Putamen (tissue), 1 donor: ENCODE measurements around the gene DEFB132.

Experiments
- DNase-seq: peaks from one replicate; pipeline ENCODE4 v3.0.0-alpha.2; 2016; ENCODE audit warnings: low spot score

DEFB132 gene

DNA sequence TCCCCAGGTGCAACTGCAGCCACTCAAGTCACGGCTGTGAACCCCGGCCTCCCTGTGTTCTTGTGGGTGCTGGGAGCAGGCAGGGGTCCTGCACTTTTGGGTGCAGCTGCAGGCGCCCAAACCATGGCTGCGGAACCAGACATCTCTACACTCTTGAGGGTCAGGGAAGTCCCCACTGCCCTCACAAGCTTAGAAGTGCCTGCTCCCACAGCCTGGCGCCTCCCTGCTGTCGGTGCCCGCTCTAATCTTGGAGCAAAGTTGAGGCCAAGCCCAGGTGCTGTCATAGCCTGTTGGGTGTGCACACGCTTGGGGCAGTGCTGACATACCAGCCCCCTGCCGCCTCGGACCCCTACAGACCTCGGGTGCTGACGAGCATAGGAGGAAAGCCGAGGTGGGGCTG, 6.2 kb downstream of the DEFB132 start:
- no peak for DNase-seq

DNA sequence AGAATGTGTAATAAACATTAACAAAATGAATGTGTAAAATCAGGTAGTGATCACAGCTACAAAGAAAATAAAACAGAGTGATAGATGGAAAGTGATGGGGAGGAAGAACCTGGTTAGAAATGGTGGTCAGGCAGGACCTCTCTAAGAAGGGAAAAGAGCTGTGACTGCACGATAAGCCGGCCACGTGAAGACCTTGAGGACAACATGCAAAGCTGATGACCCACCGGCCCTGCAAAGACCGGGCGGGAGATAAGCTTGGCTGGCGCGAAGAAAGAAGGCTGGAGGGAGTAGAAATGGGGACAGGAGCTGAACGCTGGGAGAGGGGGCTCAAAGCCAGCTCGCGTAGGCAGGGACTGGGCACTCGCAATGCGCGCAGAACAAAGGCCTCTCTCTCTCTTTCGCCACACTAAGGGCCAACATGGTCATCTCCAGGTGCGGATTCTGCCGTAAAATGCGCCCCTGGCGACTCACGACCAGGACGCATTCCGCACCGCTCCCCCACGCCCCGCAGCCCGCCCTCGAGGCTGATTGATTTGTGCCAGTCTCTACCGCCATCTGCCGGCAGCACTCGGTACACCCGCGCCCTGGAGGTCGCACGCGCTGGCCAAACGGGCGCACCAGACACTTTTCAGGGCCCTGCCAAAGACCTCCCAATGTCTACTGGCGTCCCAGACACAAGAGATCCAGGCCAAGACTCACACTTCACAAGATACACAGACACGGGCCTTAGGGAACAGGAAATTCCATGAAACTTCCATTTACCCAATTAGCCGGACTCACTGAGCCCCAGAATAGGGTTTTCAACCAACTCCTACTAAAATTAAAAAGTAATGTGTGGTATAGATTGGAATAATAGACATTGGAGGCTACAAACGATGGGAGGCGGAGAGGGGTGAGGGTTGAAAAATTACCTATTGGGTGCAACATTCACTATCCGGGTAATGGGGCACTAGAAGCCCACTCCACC, 9.4 kb downstream of the DEFB132 start:
- DNase-seq, result peak; percentile 59

- no peak for DNase-seq
Measured at GRCh38 chr20:270517-270916, 13.0 kb downstream of the DEFB132 start.

GRCh38 chr20:271069-271468, 13.5 kb downstream of the DEFB132 start:
- no peak for DNase-seq

- DNase-seq, result no peak
Measured at GRCh38 chr20:271528-271927, 14.0 kb downstream of the DEFB132 start.

GRCh38 chr20:272718-273117, 15.2 kb downstream of the DEFB132 start:
- no peak for DNase-seq

- DNase-seq, result no peak
Measured at GRCh38 chr20:273884-274283, 16.4 kb downstream of the DEFB132 start.

DNA sequence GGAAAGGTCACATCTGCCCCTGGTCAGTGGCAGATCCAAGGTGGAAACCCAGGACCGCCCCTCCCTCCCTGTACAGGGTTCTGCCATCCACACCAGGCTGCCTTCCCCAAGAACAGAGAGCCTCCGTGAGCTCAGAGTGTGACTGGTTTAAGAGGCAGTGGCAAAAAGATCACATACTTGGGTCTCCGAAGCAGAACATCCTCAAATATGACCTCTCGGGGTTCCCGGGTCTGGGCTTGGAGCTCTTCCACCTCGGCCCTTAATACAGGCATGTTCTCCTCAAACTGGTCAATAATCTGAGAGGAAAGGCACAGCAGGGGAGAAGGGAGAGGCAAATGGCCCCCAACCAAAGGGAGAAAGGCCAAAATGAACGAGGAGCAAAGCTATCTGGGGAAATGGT, 18.3 kb downstream of the DEFB132 start:
- DNase-seq, result no peak

DNA sequence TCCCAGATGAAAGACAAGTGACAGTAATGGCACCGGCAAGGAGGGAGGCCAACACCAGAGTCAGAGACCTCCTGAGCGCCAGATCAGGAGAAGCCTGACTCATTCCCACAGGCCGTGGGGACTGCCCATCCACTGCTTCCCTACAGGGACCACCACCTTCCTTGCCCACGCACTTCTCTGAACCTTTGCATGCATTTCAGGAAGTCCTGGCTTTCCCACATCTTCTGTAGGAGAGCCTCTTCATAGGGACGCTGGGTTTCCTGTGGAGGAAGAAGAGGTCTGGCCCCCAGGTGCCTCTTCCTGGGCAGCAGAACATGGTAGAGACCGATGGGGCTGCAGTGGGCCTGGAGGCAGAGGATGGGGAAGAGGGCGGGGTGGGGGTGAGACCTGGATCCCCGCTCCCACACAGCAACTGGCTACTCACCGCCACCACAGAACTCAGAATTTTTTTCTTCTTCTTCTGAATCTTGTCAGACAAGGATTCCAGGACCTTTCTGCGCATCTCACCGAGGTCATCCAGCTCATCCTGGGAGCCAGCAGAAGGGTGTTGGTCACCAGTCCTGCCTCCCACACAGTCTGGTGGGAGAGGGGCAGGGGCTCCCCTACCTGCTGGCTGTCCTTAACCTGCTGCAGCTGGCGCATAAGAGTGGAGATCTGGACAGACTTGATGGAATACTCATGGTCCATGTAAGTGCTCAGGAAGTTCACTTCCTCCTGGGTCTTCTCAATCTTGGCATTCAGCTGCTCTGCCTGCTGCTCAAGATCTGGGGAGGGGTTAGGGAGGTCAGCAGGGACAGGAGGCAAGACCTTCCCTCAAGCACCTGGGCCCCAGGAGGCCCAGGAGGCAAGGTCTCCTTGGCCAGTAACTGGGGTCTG, 19.3 kb downstream of the DEFB132 start:
- DNase-seq, result no peak

DNA sequence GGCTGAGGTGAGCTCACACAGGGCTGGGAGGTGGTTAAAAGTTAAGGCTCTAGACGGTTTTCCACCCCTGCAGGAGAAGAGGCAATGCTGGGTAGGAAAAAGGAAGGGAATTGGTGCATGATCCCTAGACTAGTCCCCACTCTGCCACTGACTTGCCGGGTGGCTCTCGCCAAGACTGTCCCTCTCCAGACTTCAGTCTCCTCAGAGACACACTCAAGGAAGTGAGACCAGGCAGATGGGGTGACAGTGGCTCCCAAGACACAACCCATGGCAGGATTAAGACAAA, 19.9 kb downstream of the DEFB132 start:
- no peak for DNase-seq

- no peak for DNase-seq
Measured at GRCh38 chr20:278181-278580, 20.7 kb downstream of the DEFB132 start.

DNA sequence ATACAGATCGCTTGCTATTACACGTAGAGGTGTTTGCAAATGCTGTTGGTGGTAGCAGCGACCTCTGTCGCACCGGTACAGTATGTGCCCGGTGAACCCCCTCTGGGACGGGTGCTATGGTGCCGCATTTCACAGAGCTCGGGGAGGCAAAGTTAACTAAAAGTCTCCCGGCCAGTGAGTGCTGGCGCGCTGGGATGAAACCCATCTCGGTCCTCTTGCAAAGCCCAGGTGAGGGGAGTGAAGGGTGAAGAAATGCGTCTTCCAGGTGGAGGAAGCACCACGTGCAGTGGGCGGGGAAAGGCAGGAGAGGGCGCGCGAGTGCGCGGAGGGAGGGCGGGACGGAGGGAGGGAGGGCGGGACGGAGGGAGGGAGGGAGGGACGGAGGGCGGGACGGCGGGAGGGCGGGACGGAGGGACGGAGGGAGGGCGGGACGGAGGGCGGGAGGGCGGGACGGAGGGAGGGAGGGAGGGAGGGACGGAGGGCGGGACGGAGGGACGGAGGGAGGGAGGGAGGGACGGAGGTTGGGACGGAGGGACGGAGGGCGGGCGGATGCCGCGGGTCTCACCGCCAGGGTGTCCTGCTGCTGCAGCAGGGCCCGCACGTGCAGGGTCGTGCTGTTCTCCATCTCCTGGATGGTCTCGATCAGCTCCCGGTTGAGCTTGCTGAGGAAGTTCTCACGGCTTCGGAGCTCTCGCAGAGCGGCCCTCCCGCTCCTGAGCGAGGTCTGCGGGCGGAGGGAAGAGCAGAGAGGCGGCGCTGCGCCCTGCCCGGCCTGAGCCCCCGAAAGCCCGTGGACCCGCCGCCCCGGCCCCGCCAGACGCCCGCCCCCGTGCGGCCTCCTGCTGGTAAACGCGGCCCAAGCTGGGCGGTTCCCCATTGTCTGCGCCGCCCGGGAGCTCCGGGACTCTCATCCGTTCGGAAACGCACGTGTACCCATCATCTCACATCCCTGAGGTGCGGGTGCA, 21.4 kb downstream of the DEFB132 start:
- no peak for DNase-seq

GRCh38 chr20:284172-284571, 26.6 kb downstream of the DEFB132 start:
- DNase-seq, result no peak

DNA sequence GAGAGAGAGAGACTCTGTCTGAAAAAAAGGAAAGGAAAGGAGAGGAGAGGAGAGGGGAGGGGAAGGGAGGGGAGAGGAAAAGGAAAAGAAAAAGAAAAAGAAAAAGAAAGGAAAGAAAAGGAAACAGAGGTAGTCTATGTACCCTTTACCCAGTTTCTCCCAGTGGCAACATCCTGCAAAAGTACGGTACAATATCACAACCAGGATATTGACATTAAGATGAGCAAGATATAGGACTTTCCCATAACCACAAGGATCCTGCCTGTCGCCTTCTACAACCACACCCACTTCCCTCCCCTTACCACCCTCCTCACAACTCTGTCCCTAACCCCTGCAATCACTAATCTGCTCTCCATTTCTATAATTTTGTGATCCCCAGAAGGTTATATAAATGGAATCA, 29.0 kb downstream of the DEFB132 start:
- DNase-seq, result no peak

DNA sequence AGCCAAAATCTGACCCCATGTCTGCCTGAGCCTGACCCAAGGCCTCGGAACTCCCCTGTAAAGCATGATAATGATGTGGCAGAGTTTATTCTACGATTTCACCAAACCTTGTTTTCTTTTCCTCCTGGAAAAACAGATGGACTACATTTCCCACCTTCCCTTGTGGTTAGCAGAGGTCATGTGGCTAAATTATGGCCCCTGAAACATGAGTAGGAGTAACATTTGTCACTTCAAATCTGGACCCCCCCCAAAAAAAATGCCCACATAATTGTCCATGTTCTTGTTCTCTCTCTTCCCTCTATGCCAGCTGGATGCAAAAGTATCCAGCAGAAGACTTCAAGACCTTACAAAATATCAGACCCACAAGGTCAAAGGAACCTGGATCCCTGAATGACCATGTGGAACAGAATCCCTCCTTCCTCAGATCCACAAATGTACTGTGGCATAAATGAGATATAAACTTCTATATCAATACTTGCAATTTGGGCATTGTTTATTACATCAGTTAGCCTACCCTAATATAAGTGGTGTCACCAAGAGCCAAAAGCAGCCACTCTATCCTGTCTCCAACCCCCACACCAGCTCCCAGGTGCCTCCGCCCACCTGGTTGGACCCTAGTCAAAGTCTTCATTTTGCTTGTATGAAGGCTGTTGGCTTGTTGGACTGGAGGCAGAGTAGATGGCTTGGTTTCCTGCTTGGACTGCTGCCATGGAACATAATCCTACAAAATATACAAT, 31.6 kb downstream of the DEFB132 start:
- no peak for DNase-seq

DNA sequence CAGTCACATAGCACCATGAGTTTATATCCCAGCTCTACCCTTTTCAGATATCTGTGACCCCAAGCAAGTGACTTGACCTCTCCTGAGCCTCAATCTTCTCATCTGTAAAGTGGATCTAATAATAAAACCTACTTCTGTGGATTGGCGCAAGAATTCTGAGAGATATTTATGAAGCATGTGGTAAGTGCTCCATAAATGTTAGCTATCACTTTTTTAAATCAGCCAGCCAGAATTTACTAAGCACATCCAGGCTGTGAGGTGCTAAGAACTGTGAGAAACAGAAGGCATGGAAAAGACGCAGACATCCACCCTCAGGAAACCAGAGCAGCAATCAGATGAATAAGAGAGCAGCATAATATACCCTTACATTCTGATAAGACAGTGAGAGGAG, 32.2 kb downstream of the DEFB132 start:
- DNase-seq, result no peak

DNA sequence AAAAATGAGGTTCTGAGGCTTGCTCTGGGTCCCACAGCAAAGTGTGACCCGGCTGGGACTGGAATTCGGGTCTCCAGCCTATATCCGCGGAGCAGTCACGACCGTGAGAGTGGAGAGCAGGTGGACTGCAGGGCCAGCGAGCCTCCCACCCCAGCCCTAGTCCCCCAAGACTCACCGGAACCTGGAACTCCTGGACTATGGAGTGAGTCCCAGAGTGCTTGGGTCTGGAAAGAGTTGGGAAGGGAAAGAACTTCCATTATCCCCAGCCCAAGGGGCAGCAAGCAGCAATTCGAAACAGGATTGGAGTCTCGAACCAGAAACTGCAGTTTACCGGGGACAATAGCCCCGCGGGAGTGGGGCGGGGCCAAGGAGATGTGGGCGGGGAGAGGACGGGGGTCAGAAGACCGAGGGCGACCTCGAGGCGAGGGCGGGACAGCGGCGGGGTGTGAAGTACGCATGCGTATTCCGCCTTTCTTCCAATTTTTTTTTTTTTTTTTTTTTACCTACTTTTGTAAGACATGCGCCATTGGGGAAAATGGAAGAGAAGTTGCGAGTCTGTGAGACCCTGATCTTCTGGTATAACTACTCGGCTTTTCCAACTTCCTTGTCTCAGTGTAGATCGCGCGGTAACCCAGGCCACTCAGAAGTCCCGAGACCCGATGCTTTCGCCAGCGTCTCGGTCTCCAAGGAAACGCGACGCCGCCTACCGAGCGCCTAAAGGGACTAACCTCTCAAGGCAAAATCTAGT, 32.7 kb downstream of the DEFB132 start, which contains the start of gene C20orf96:
TSS of gene C20orf96 (minus strand) at position 667 of the 748 bp plus-strand sequence. CDS start at position 527, 140 bp downstream.
- DNase-seq, result peak; percentile 90

DNA sequence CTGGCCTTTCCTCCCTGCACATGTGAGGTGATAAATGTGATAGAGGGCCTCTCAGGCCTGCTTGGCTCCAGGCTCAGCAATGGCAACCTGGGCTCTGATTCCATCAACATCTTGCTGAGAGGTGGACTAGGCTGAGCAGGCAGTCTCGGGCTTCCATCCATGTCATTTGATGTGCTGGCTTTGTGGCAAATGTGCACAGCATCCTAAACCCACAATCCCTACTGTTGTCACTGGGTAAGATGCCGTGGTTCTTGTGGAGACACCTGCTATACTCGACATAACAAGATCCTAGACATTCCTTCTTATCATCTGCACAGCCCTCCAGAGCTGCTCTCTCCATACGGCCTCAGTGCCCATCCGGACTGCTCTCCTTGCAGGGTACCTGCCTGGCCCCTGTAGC, 37.1 kb downstream of the DEFB132 start:
- no peak for DNase-seq

GRCh38 chr20:295804-296203, 38.3 kb downstream of the DEFB132 start:
- no peak for DNase-seq
